SK-N-SH (cell line): ENCODE measurements around the gene B3GALT6. TPM values are rescaled to one million over a fixed set of nuclear protein-coding genes. Genes with fewer than 3 reads are reported as not detected.

Experiments used
- CTCF ChIA-PET: fragments of 300-600, 350-600 bp; formaldehyde crosslinking; extraction: SDS; loops from one replicate; lab custom pipeline; 2021; lab: Yijun Ruan, JAX
- POLR2A ChIA-PET: fragments of 350-600 bp; sonication (Branson Sonifier 250); formaldehyde crosslinking; extraction: SDS; loops from one replicate; lab custom pipeline; 2020; ENCODE audit warnings: antibody characterized with exemption, inconsistent platforms; lab: Yijun Ruan, JAX
- DNase-seq: peaks from one replicate; pipeline ENCODE4 v3.0.0; 2012
- H2AFZ ChIP-seq: fragments of 200-600 bp; sonication (generic); 2 replicates; pipeline ENCODE4 v1.8.1; 2016; ENCODE audit warnings: antibody characterized with exemption, mild to moderate bottlenecking, low read depth
- H3F3A ChIP-seq: fragments of 200-600 bp; sonication (generic); replicated peaks from 2 replicates; pipeline ENCODE3; 2016; ENCODE audit warnings: antibody characterized with exemption, mild to moderate bottlenecking; ENCODE audit not compliant: insufficient read depth
- H3K27ac ChIP-seq, 2 experiments: fragments of 200-500 bp in 1 of 2; fragments of 200-600 bp in 1 of 2; sonication (Bioruptor generic) in 1 of 2; sonication (generic), shearing (Covaris generic) in 1 of 2; 2 replicates each; pipeline versions ENCODE4 v1.5.1 to v1.6.1; 2014 to 2016; ENCODE audit warnings: low read depth in 2 of 2, inconsistent platforms in 1 of 2, low read length in 1 of 2, mild to moderate bottlenecking in 1 of 2, mixed read lengths in 1 of 2
- H3K27me3 ChIP-seq: fragments of 200-600 bp; sonication (generic), shearing (Covaris generic); 2 replicates; pipeline ENCODE4 v1.6.1; 2016; ENCODE audit warnings: mixed run types; ENCODE audit not compliant: insufficient read depth
- H3K36me3 ChIP-seq, 2 experiments: fragments of 200-500 bp in 1 of 2; fragments of 200-600 bp in 1 of 2; sonication (Bioruptor generic) in 1 of 2; sonication (generic) in 1 of 2; replicated peaks in 1 of 2; 2 replicates each; pipeline versions ENCODE3 to v1.5.1; 2014 to 2016; ENCODE audit warnings: low read length in 1 of 2, mild to moderate bottlenecking in 1 of 2; ENCODE audit not compliant: insufficient read depth in 2 of 2, control insufficient read depth in 1 of 2
- H3K4me1 ChIP-seq, 2 experiments: fragments of 200-500 bp in 1 of 2; fragments of 200-600 bp in 1 of 2; sonication (Bioruptor generic) in 1 of 2; sonication (generic), shearing (Covaris generic) in 1 of 2; 2 replicates each; pipeline versions ENCODE4 v1.5.1 to v1.6.1; 2014 to 2016; ENCODE audit warnings: low read depth in 1 of 2, low read length in 1 of 2, mixed run types in 1 of 2; ENCODE audit not compliant: insufficient read depth in 2 of 2, control insufficient read depth in 1 of 2
- H3K4me2 ChIP-seq: fragments of 200-600 bp; sonication (generic), shearing (Covaris generic); 2 replicates; pipeline ENCODE4 v1.6.1; 2017; ENCODE audit warnings: mixed run types
- H3K4me3 ChIP-seq, 2 experiments: fragments of 200-500 bp in 1 of 2; fragments of 200-600 bp in 1 of 2; sonication (Bioruptor generic) in 1 of 2; sonication (generic), shearing (Covaris generic) in 1 of 2; 2 replicates each; pipeline versions ENCODE4 v1.5.1 to v1.8.1; 2014 to 2016; ENCODE audit warnings: low read depth in 2 of 2, inconsistent platforms in 1 of 2, low read length in 1 of 2, mild to moderate bottlenecking in 1 of 2, mixed read lengths in 1 of 2, moderate library complexity in 1 of 2
- H3K79me2 ChIP-seq: fragments of 200-600 bp; sonication (generic); 2 replicates; pipeline ENCODE4 v1.8.1; 2017; ENCODE audit warnings: mild to moderate bottlenecking; ENCODE audit not compliant: insufficient read depth
- H3K9ac ChIP-seq: fragments of 200-600 bp; sonication (generic); 2 replicates; pipeline ENCODE4 v1.6.1; 2017; ENCODE audit warnings: mixed run types
- H3K9me2 ChIP-seq: fragments of 200-600 bp; sonication (generic); 2 replicates; pipeline ENCODE4 v1.6.1; 2017; ENCODE audit warnings: mixed run types
- H3K9me3 ChIP-seq: fragments of 200-600 bp; sonication (generic); 2 replicates; pipeline ENCODE4 v1.6.1; 2017; ENCODE audit warnings: mixed run types, mild to moderate bottlenecking, moderate library complexity
- H4K20me1 ChIP-seq: fragments of 200-600 bp; sonication (generic); 2 replicates; pipeline ENCODE4 v1.6.1; 2017; ENCODE audit warnings: mild to moderate bottlenecking, mixed run types; ENCODE audit not compliant: insufficient read depth
- CHD2 ChIP-seq: fragments of 150-350 bp; IDR thresholded peaks from 2 replicates; pipeline ENCODE4 v1.6.1; 2018; ENCODE audit warnings: low read length; ENCODE audit not compliant: partially characterized antibody
- ELF1 ChIP-seq: IDR thresholded peaks from 2 replicates; pipeline ENCODE4 v1.4.0; 2012
- EP300 ChIP-seq, 2 experiments: IDR thresholded peaks; 2 replicates each; pipeline versions ENCODE4 v1.4.0 to v1.6.1; 2012; ENCODE audit warnings: borderline replicate concordance in 1 of 2, low read depth in 1 of 2, low read length in 1 of 2
- FOXJ3 ChIP-seq: sonication (generic); formaldehyde crosslinking; IDR thresholded peaks from 2 replicates; pipeline ENCODE4 v1.5.1; 2020; ENCODE audit warnings: mild to moderate bottlenecking, missing genetic modification reagents
- GATA2 ChIP-seq: sonication (generic); formaldehyde crosslinking; IDR thresholded peaks from 2 replicates; pipeline ENCODE4 v1.5.0; 2020; ENCODE audit warnings: mild to moderate bottlenecking, missing genetic modification reagents
- JUND ChIP-seq: IDR thresholded peaks from 2 replicates; pipeline ENCODE4 v1.4.0; 2012
- MEF2A ChIP-seq: IDR thresholded peaks from 2 replicates; pipeline ENCODE4 v1.4.0; 2012; ENCODE audit warnings: low read depth, borderline replicate concordance
- NRF1 ChIP-seq: IDR thresholded peaks from 2 replicates; pipeline ENCODE4 v1.6.1; 2012; ENCODE audit warnings: low read depth, mild to moderate bottlenecking, low read length
- RCOR1 ChIP-seq: fragments of 150-350 bp; IDR thresholded peaks from 2 replicates; pipeline ENCODE4 v1.6.1; 2017; ENCODE audit warnings: antibody characterized with exemption, low read length
- SIN3A ChIP-seq: IDR thresholded peaks from 2 replicates; pipeline ENCODE4 v1.6.1; 2012; ENCODE audit warnings: low read depth, mild to moderate bottlenecking, low read length, moderate library complexity, borderline replicate concordance
- SMC3 ChIP-seq: IDR thresholded peaks from 2 replicates; pipeline ENCODE4 v1.6.1; 2012; ENCODE audit warnings: low read depth, low read length, improper control_type of control experiment
- TAF1 ChIP-seq: IDR thresholded peaks from 2 replicates; pipeline ENCODE4 v1.6.1; 2012; ENCODE audit warnings: low read depth, mild to moderate bottlenecking, low read length, moderate library complexity, borderline replicate concordance
- TCF12 ChIP-seq: IDR thresholded peaks from 2 replicates; pipeline ENCODE4 v1.4.0; 2012
- TEAD4 ChIP-seq: IDR thresholded peaks from 2 replicates; pipeline ENCODE4 v1.4.0; 2012; ENCODE audit warnings: mild to moderate bottlenecking, borderline replicate concordance; ENCODE audit not compliant: insufficient read depth
- WGBS: methylation state at CpG from one replicate; pipeline ENCODE4 v1.1.6; 2017; ENCODE audit warnings: low lambda C conversion rate; 5-methylcytosine and 5-hydroxymethylcytosine counted together
- polyA plus RNA-seq, 3 experiments: library from polyadenylated mRNA; depleted of rRNA; stranded (reverse); fragments of >200 nt; gene quantifications; 2 replicates each; pipeline ENCODE4 v1.2.3, GENCODE V29; 2012
- TF ChIP-seq, protein P1 (sequence below): fragments of 200-600 bp; sonication (generic); IDR thresholded peaks from 2 replicates; pipeline ENCODE4 v1.6.1; 2017; ENCODE audit warnings: antibody characterized with exemption, mild to moderate bottlenecking, moderate library complexity
- TF ChIP-seq, protein P2 (sequence below): fragments of 150-350 bp; IDR thresholded peaks from 2 replicates; pipeline ENCODE4 v1.6.1; 2016; ENCODE audit warnings: mild to moderate bottlenecking, low read depth, low read length
- TF ChIP-seq, protein P3 (sequence below): IDR thresholded peaks from 2 replicates; pipeline ENCODE4 v1.4.0; 2012; ENCODE audit warnings: low read depth, borderline replicate concordance
- TF ChIP-seq, protein P4 (sequence below): IDR thresholded peaks from 2 replicates; pipeline ENCODE4 v1.4.0; 2012; ENCODE audit warnings: low read depth, borderline replicate concordance

The B3GALT6 gene
- polyA plus RNA-seq, 1 of the 3 experiments (the other 2 are of a cell fraction): 38.8 TPM

DNA sequence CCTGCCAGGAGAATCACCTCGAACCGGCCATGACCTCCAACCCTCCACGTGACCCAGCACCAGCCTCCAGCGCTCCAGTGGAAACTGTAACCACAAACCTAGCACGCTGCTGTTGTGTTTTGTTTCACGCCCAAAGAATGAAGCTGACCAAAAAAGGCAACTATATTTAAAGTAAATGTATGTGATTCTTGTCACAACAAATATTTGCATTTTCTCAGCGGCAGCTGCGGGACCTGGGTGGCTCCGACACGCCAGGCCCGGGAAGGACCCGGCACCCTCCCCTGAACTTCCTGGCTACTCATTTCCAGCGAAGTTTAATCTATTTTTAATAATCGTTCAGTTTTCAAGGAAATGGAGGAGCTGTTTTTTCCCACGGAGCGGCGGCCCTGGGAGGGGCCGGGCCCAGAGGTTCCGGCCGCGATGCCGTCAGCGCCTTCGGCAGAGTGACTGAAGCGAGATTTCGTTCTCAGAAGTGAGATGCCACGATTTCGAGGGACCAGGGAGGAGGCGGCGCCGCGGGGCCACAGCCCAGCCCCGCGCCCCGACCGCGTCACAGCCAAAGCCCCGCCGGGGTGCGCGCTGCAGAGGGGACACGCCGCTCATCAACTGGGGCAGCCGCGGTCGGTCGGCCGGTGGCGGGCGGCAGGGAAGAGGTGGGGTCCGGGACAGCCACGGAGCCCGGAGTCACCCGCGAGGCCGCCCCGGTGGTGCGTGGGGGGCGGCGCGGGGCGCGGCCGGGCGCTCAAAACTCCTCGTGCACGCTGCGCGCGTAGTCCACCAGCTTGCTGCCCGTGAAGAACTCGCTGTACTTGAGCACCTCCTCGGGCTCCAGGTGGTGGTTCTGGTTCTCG, 15.0 kb upstream of the B3GALT6 start:
- CTCF ChIA-PET: no interaction called here
- Histone ChIP-seq H3K27ac (no peak overlapping the region), H4K20me1 (no peaks in the 10 kb centered on the region), H2AFZ (no peak overlapping the region), H3K27me3 (no peaks in the 10 kb centered on the region), H3K4me2 (no peak overlapping the region), H3K4me3 (no peak overlapping the region), H3K36me3 (peaks cover 0 to 44% of the 10 kb centered on the region in 2 experiments), H3K9ac (no peak overlapping the region), H3K4me1 (no peaks in the 10 kb centered on the region), H3K9me3 (no peaks in the 10 kb centered on the region), H3F3A (no peaks in the 10 kb centered on the region), H3K9me2 (no peaks in the 10 kb centered on the region), H3K79me2 (no peaks in the 10 kb centered on the region)
- 93% methylated on average over 32 of the region's 74 CpGs for WGBS
- no peak for DNase-seq
- TF ChIP-seq FOXJ3 (CRISPR knock-in tag) (no peak), GATA2 (CRISPR knock-in tag) (no peak), SIN3A (no peak), SMC3 (no peak), MEF2A (no peak)
- TF ChIP-seq, protein P1, sequence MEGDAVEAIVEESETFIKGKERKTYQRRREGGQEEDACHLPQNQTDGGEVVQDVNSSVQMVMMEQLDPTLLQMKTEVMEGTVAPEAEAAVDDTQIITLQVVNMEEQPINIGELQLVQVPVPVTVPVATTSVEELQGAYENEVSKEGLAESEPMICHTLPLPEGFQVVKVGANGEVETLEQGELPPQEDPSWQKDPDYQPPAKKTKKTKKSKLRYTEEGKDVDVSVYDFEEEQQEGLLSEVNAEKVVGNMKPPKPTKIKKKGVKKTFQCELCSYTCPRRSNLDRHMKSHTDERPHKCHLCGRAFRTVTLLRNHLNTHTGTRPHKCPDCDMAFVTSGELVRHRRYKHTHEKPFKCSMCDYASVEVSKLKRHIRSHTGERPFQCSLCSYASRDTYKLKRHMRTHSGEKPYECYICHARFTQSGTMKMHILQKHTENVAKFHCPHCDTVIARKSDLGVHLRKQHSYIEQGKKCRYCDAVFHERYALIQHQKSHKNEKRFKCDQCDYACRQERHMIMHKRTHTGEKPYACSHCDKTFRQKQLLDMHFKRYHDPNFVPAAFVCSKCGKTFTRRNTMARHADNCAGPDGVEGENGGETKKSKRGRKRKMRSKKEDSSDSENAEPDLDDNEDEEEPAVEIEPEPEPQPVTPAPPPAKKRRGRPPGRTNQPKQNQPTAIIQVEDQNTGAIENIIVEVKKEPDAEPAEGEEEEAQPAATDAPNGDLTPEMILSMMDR: no peak
- POLR2A ChIA-PET: interaction anchor here (0.6 kb wide), 1 partner anchor 35 kb away, joined by 3 read pairs; no protein-coding TSS in a partner anchor

DNA sequence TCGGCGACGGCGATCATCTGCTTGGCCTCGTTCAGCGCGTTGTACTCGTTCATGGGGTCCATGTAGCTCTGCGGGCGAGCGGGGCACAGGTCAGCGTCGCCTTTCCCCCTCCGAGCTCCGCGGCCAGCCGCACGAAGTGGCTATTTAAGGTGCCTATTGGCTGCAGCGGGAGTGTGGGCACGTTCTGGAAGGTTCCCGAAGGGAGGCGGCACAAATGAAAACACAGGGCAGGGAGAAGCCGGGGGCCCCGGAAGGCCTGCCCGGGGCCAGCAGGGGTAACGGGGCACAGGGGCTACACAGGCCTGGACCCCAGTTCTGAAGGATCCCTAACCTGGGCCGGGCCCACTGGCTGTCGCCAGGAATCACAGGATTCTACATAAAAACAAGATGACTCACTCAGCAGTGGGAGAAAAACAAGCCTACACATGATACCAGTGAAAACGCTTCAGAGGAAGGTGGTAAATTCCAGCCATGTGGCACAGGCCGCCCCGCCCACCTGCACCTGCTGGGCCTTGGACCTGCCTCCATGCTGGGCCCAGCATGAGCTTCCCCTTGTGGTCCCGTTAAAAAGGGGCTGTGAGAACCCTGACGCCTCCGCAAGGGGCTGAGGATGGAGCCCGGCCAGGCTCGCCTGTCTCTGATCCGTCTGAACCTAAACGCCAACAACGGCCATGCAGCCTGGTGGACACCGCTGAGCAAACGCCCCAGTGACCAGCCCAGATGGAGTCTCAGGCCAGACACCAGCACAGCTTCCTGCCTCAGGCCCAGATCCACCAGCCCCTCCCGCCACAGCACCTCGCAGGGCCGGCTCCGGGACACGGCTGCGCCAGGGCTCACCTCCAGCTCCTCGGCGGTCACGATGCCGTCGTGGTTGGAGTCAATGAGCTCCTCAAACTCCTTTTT, 14.2 kb upstream of the B3GALT6 start:
- Histone ChIP-seq H4K20me1 (no peaks in the 10 kb centered on the region), H3K9me2 (no peaks in the 10 kb centered on the region), H2AFZ (no peak overlapping the region), H3K27ac (no peak overlapping the region), H3F3A (no peaks in the 10 kb centered on the region), H3K79me2 (no peaks in the 10 kb centered on the region), H3K4me3 (no peak overlapping the region), H3K9ac (no peak overlapping the region), H3K4me2 (no peak overlapping the region), H3K4me1 (no peaks in the 10 kb centered on the region), H3K9me3 (no peaks in the 10 kb centered on the region), H3K27me3 (no peaks in the 10 kb centered on the region), H3K36me3 (peaks cover 0 to 46% of the 10 kb centered on the region in 2 experiments)
- POLR2A ChIA-PET: interaction anchor here (0.6 kb wide), 1 partner anchor 142 kb away, joined by 3 read pairs; no protein-coding TSS in a partner anchor
- CTCF ChIA-PET: no interaction called here
- WGBS: 93% methylated on average over 12 of the region's 52 CpGs
- no peak for DNase-seq
- TF ChIP-seq RCOR1 (no peak), SIN3A (no peak), TAF1 (no peak), NRF1 (no peak), TEAD4 (no peak), EP300 (IDR thresholded peaks at IDR 0.05; ENCODE audit: borderline replicate concordance in 1 of 2, low read depth in 1 of 2, low read length in 1 of 2) (no peak), ELF1 (no peak), CHD2 (no peak), TCF12 (no peak), SMC3 (no peak), JUND (no peak)
- TF ChIP-seq, protein P2, sequence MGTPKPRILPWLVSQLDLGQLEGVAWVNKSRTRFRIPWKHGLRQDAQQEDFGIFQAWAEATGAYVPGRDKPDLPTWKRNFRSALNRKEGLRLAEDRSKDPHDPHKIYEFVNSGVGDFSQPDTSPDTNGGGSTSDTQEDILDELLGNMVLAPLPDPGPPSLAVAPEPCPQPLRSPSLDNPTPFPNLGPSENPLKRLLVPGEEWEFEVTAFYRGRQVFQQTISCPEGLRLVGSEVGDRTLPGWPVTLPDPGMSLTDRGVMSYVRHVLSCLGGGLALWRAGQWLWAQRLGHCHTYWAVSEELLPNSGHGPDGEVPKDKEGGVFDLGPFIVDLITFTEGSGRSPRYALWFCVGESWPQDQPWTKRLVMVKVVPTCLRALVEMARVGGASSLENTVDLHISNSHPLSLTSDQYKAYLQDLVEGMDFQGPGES: no peak
- TF ChIP-seq, protein P3, sequence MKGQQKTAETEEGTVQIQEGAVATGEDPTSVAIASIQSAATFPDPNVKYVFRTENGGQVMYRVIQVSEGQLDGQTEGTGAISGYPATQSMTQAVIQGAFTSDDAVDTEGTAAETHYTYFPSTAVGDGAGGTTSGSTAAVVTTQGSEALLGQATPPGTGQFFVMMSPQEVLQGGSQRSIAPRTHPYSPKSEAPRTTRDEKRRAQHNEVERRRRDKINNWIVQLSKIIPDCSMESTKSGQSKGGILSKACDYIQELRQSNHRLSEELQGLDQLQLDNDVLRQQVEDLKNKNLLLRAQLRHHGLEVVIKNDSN: no peak
- TF ChIP-seq, protein P4, sequence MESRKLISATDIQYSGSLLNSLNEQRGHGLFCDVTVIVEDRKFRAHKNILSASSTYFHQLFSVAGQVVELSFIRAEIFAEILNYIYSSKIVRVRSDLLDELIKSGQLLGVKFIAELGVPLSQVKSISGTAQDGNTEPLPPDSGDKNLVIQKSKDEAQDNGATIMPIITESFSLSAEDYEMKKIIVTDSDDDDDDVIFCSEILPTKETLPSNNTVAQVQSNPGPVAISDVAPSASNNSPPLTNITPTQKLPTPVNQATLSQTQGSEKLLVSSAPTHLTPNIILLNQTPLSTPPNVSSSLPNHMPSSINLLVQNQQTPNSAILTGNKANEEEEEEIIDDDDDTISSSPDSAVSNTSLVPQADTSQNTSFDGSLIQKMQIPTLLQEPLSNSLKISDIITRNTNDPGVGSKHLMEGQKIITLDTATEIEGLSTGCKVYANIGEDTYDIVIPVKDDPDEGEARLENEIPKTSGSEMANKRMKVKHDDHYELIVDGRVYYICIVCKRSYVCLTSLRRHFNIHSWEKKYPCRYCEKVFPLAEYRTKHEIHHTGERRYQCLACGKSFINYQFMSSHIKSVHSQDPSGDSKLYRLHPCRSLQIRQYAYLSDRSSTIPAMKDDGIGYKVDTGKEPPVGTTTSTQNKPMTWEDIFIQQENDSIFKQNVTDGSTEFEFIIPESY: no peak
